MM.1S (cell line): ENCODE measurements around the gene NFATC2.

ENCODE experiments used
- DNase-seq: peaks from one replicate; pipeline ENCODE4 v3.0.0-alpha.2; 2015
- H2AFZ ChIP-seq: fragments of 300-600 bp; sonication (generic); 2 replicates; pipeline ENCODE4 v1.6.0; 2016; ENCODE audit warnings: antibody characterized with exemption, low read length
- H3F3A ChIP-seq: fragments of 300-600 bp; sonication (generic); 2 replicates; pipeline ENCODE4 v1.6.1; 2016; ENCODE audit warnings: mild to moderate bottlenecking, antibody characterized with exemption, low read length, moderate library complexity, mixed read lengths; ENCODE audit not compliant: insufficient read depth
- H3K27ac ChIP-seq: fragments of 300-600 bp; sonication (generic); 2 replicates; pipeline ENCODE4 v1.5.1; 2016; ENCODE audit warnings: mild to moderate bottlenecking, low read length
- H3K27me3 ChIP-seq: fragments of 300-600 bp; sonication (generic); replicated peaks from 2 replicates; pipeline ENCODE4 v1.6.0; 2016; ENCODE audit warnings: low read length; ENCODE audit not compliant: insufficient read depth
- H3K36me3 ChIP-seq: fragments of 300-600 bp; sonication (generic); replicated peaks from 2 replicates; pipeline ENCODE4 v1.6.1; 2016; ENCODE audit warnings: mild to moderate bottlenecking, low read length, mixed read lengths; ENCODE audit not compliant: insufficient read depth
- H3K4me1 ChIP-seq: fragments of 300-600 bp; sonication (generic); 2 replicates; pipeline ENCODE4 v1.6.1; 2016; ENCODE audit warnings: low read length, mixed read lengths
- H3K4me2 ChIP-seq: fragments of 300-600 bp; sonication (generic); 2 replicates; pipeline ENCODE4 v1.6.0; 2016; ENCODE audit warnings: low read depth, low read length
- H3K4me3 ChIP-seq: fragments of 300-600 bp; sonication (generic); 2 replicates; pipeline ENCODE4 v1.5.1; 2016; ENCODE audit warnings: low read length, mixed read lengths
- H3K79me2 ChIP-seq: fragments of 300-600 bp; sonication (generic); 2 replicates; pipeline ENCODE4 v1.6.1; 2016; ENCODE audit warnings: mixed run types, low read length, mixed read lengths
- H3K9ac ChIP-seq: fragments of 300-600 bp; sonication (generic); 2 replicates; pipeline ENCODE4 v1.6.1; 2016; ENCODE audit warnings: low read length, mixed read lengths
- H3K9me2 ChIP-seq: fragments of 300-600 bp; sonication (generic); replicated peaks from 2 replicates; pipeline ENCODE4 v1.6.1; 2016; ENCODE audit warnings: mild to moderate bottlenecking, low read length, mixed read lengths; ENCODE audit not compliant: insufficient read depth
- H3K9me3 ChIP-seq: fragments of 300-600 bp; sonication (generic); replicated peaks from 2 replicates; pipeline ENCODE4 v1.6.1; 2016; ENCODE audit warnings: mild to moderate bottlenecking, low read length, mixed read lengths; ENCODE audit not compliant: insufficient read depth
- H4K20me1 ChIP-seq: fragments of 300-600 bp; sonication (generic); 2 replicates; pipeline ENCODE4 v1.6.1; 2016; ENCODE audit warnings: mild to moderate bottlenecking, low read length, moderate library complexity, mixed read lengths; ENCODE audit not compliant: insufficient read depth
- EZH2 ChIP-seq: fragments of 300-600 bp; sonication (generic); optimal IDR thresholded peaks from 2 replicates; pipeline ENCODE3; 2017; ENCODE audit warnings: low read depth, mild to moderate bottlenecking, antibody characterized with exemption, low read length, mixed read lengths
- EZH2phosphoT487 ChIP-seq: fragments of 300-600 bp; sonication (generic); IDR thresholded peaks from 2 replicates; pipeline ENCODE4 v1.6.1; 2018; ENCODE audit warnings: antibody characterized with exemption, low read length
- TF ChIP-seq, protein P1 (sequence below): fragments of 300-600 bp; sonication (generic); IDR thresholded peaks from 2 replicates; pipeline ENCODE4 v1.5.1; 2016; ENCODE audit warnings: antibody characterized with exemption, low read length, mixed read lengths

The NFATC2 gene

DNA sequence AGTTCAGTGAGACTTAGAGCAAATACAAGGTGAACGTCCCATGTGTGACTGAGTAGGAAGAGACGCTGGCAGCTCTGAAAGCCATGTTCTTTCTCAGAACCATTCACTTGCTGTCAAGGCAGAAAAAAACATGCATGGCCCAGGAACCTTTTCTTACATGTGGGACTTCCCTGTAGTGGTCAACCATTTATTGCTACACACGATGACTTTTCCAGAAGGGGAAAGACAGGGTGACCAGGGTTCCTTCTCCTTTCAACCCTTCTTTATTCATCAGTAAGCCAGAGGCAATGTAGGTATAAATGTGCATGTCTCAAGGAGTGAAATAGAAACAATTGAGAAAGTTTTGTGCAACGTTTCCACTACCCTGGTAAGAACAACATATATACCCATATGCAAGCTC is 189.0 kb downstream of the NFATC2 start:
- Histone ChIP-seq H2AFZ (no peak overlapping the region), H3K9me2 (no peaks in the 10 kb centered on the region), H3K27ac (no peak overlapping the region), H3K9me3 (no peaks in the 10 kb centered on the region), H3K4me3 (no peak overlapping the region), H3K4me1 (no peaks in the 10 kb centered on the region), H3K27me3 (no peaks in the 10 kb centered on the region), H3K79me2 (no peaks in the 10 kb centered on the region), H3F3A (no peaks in the 10 kb centered on the region), H3K4me2 (no peak overlapping the region), H4K20me1 (no peaks in the 10 kb centered on the region), H3K36me3 (no peaks in the 10 kb centered on the region), H3K9ac (no peak overlapping the region)
- TF ChIP-seq EZH2phosphoT487 (no peak), EZH2 (no peak)
- TF ChIP-seq, protein P1, sequence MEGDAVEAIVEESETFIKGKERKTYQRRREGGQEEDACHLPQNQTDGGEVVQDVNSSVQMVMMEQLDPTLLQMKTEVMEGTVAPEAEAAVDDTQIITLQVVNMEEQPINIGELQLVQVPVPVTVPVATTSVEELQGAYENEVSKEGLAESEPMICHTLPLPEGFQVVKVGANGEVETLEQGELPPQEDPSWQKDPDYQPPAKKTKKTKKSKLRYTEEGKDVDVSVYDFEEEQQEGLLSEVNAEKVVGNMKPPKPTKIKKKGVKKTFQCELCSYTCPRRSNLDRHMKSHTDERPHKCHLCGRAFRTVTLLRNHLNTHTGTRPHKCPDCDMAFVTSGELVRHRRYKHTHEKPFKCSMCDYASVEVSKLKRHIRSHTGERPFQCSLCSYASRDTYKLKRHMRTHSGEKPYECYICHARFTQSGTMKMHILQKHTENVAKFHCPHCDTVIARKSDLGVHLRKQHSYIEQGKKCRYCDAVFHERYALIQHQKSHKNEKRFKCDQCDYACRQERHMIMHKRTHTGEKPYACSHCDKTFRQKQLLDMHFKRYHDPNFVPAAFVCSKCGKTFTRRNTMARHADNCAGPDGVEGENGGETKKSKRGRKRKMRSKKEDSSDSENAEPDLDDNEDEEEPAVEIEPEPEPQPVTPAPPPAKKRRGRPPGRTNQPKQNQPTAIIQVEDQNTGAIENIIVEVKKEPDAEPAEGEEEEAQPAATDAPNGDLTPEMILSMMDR: no peak
- no peak for DNase-seq

DNA sequence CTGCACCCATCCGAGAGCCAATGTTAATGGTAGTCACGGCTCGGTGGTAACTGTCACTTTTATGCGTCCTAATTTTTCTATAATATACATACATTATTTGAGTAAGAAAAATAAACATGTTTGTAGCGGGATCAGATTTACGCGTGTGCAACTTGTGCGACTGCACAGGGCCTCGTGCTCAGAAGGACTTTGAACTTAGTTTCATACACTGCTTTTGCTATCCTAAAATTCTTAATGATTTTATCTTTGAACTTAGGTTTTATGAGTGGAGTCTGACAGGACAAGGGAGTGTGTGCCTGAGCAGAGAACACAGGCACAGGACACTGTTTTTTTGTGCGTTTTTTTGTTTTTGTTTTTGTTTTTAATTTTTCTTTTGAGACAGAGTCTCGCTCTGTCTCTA is 189.7 kb downstream of the NFATC2 start:
- Histone ChIP-seq H3K4me3 (no peak overlapping the region), H3K79me2 (no peaks in the 10 kb centered on the region), H3K36me3 (no peaks in the 10 kb centered on the region), H3K27ac (no peak overlapping the region), H4K20me1 (no peaks in the 10 kb centered on the region), H3K9ac (no peak overlapping the region), H3K9me3 (no peaks in the 10 kb centered on the region), H3F3A (no peaks in the 10 kb centered on the region), H3K27me3 (no peaks in the 10 kb centered on the region), H2AFZ (no peak overlapping the region), H3K9me2 (no peaks in the 10 kb centered on the region), H3K4me2 (no peak overlapping the region), H3K4me1 (no peaks in the 10 kb centered on the region)
- TF ChIP-seq, protein P1: no peak
- TF ChIP-seq EZH2 (no peak), EZH2phosphoT487 (no peak)
- DNase-seq: no peak

- H3K27me3 ChIP-seq: no peaks in the 10 kb centered on the region
- H3F3A ChIP-seq: no peaks in the 10 kb centered on the region
- no peaks in the 10 kb centered on the region for H3K4me1 ChIP-seq
- H3K9me2 ChIP-seq: no peaks in the 10 kb centered on the region
- DNase-seq: no peak
- H4K20me1 ChIP-seq: no peaks in the 10 kb centered on the region
- no peak overlapping the region for H2AFZ ChIP-seq
- no peak overlapping the region for H3K4me3 ChIP-seq
- H3K9me3 ChIP-seq: no peaks in the 10 kb centered on the region
- no peaks in the 10 kb centered on the region for H3K36me3 ChIP-seq
- H3K9ac ChIP-seq: no peak overlapping the region
- TF ChIP-seq, protein P1: no peak
- TF ChIP-seq EZH2phosphoT487: no peak
- no peak for TF ChIP-seq EZH2
- no peak overlapping the region for H3K4me2 ChIP-seq
- no peak overlapping the region for H3K27ac ChIP-seq
- no peaks in the 10 kb centered on the region for H3K79me2 ChIP-seq
Observed at GRCh38 chr20:51350941-51351631, 191.4 kb downstream of the NFATC2 start.
